Measurements from ENCODE around the gene HSH2D.
"Not testable (repeated sequence)": the region's sequence is repeated elsewhere in the genome, so short reads cannot be mapped to it uniquely, and the experiment has no call there.

Gene HSH2D

GRCh38 chr19:16143399-16144215 lies at the start of gene HSH2D:
Gene HSH2D (plus strand): TSS chr19:16143685. CDS start chr19:16148751, 5,066 bp downstream.
- DNase-seq (ENCODE audit: low spot score), result no peak

- no peak for DNase-seq (ENCODE audit: low spot score)
These were observed 49.0 kb upstream of the HSH2D start for GRCh38 chr19:16094360-16095070.

- no peak for DNase-seq (ENCODE audit: low spot score)
These were observed 48.4 kb upstream of the HSH2D start for GRCh38 chr19:16095071-16095571.

GRCh38 chr19:16096280-16096855 lies 47.1 kb upstream of the HSH2D start:
- DNase-seq (ENCODE audit: low spot score), result no peak

- DNase-seq (ENCODE audit: low spot score), result no peak
These were observed 45.1 kb upstream of the HSH2D start for GRCh38 chr19:16098416-16098768.

- no peak for DNase-seq (ENCODE audit: low spot score)
These were observed 44.7 kb upstream of the HSH2D start for GRCh38 chr19:16098821-16099220.

- not testable (repeated sequence) for DNase-seq (ENCODE audit: low spot score)
These were observed 44.0 kb upstream of the HSH2D start for GRCh38 chr19:16099314-16099965.

GRCh38 chr19:16100524-16100923 lies 43.0 kb upstream of the HSH2D start:
- no peak for DNase-seq (ENCODE audit: low spot score)

- DNase-seq (ENCODE audit: low spot score), result no peak
These were observed 38.8 kb upstream of the HSH2D start for GRCh38 chr19:16104722-16105121.

- no peak for DNase-seq (ENCODE audit: low spot score)
These were observed 37.4 kb upstream of the HSH2D start for GRCh38 chr19:16106121-16106520.

- DNase-seq (ENCODE audit: low spot score), result peak; percentile 99
These were observed 32.2 kb upstream of the HSH2D start, which contains the start of gene RAB8A for GRCh38 chr19:16111160-16111908. Gene RAB8A (plus strand): TSS chr19:16111889. CDS start chr19:16111902, 13 bp downstream.

- DNase-seq (ENCODE audit: low spot score), result no peak
These were observed 31.4 kb upstream of the HSH2D start for GRCh38 chr19:16111909-16112752.

GRCh38 chr19:16112778-16113177 lies 30.7 kb upstream of the HSH2D start:
- no peak for DNase-seq (ENCODE audit: low spot score)

GRCh38 chr19:16113727-16114126 lies 29.8 kb upstream of the HSH2D start:
- no peak for DNase-seq (ENCODE audit: low spot score)

GRCh38 chr19:16115301-16116039 lies 28.0 kb upstream of the HSH2D start:
- no peak for DNase-seq (ENCODE audit: low spot score)

GRCh38 chr19:16116067-16116466 lies 27.4 kb upstream of the HSH2D start:
- DNase-seq (ENCODE audit: low spot score), result no peak

- no peak for DNase-seq (ENCODE audit: low spot score)
These were observed 25.9 kb upstream of the HSH2D start for GRCh38 chr19:16117594-16118033.

GRCh38 chr19:16118489-16119033 lies 24.9 kb upstream of the HSH2D start:
- DNase-seq (ENCODE audit: low spot score), result no peak

GRCh38 chr19:16119075-16119857 lies 24.2 kb upstream of the HSH2D start:
- DNase-seq (ENCODE audit: low spot score), result not testable (repeated sequence)

Measured in kidney capillary endothelial cell (primary cell).